Panc1 (cell line): ENCODE measurements around the gene TFCP2L1. TPM values are rescaled to one million over a fixed set of nuclear protein-coding genes. Genes with fewer than 3 reads are reported as not detected.
A peak's percentile ranks its signal among the peaks of the same experiment; 100 is the strongest.

Experiments
- ATAC-seq: fragments of 200-7000 bp; cut with Tn5 transposase; 2 replicates; pipeline ENCODE4 v1.9.1; 2020; ENCODE audit warnings: mild to moderate bottlenecking, moderate library complexity
- BruUV-seq: library from RNA; stranded (reverse); fragments of 400-500 nt; replicated peaks from 2 replicates; lab custom pipeline; 2021; lab: Mats Ljungman, UMichigan
- CTCF ChIA-PET: fragments of 300-600 bp; sonication (Branson Sonifier 250); formaldehyde crosslinking; loops from one replicate; lab custom pipeline; 2022; ENCODE audit warnings: antibody characterized with exemption; lab: Charles Lee
- POLR2A ChIA-PET: fragments of 300-600 bp; sonication (Branson Sonifier 250); formaldehyde crosslinking; loops from one replicate; lab custom pipeline; 2022; ENCODE audit warnings: antibody characterized with exemption; lab: Charles Lee
- DNase-seq: peaks from one replicate; pipeline ENCODE4 v3.0.0-alpha.2; 2010; ENCODE audit warnings: low read depth, low spot score
- H3K27ac ChIP-seq: 2 replicates; pipeline ENCODE4 v1.5.1; 2011; ENCODE audit warnings: mild to moderate bottlenecking, low read length, inconsistent platforms
- H3K27me3 ChIP-seq: fragments of 200-500 bp; sonication (Bioruptor generic); 2 replicates; pipeline ENCODE4 v1.6.0; 2014; ENCODE audit warnings: low read length, inconsistent platforms; ENCODE audit not compliant: control insufficient read depth, insufficient read depth
- H3K36me3 ChIP-seq: fragments of 200-500 bp; sonication (Bioruptor generic); 2 replicates; pipeline ENCODE4 v1.5.1; 2014; ENCODE audit warnings: inconsistent platforms, mild to moderate bottlenecking, low read length, moderate library complexity; ENCODE audit not compliant: control insufficient read depth, insufficient read depth
- H3K4me1 ChIP-seq: 2 replicates; pipeline ENCODE4 v1.5.1; 2011; ENCODE audit warnings: inconsistent platforms, mild to moderate bottlenecking, low read length, moderate library complexity; ENCODE audit not compliant: control insufficient read depth, insufficient read depth
- H3K4me3 ChIP-seq, 2 experiments: 2 replicates each; pipeline ENCODE4 v1.5.1; 2011 to 2012; ENCODE audit warnings: low read depth in 2 of 2, low read length in 2 of 2, mild to moderate bottlenecking in 2 of 2, inconsistent platforms in 1 of 2, moderate library complexity in 1 of 2
- H3K9me3 ChIP-seq: fragments of 200-500 bp; sonication (Bioruptor generic); 2 replicates; pipeline ENCODE4 v1.5.1; 2014; ENCODE audit warnings: low read depth, mild to moderate bottlenecking, inconsistent platforms, low read length, moderate library complexity; ENCODE audit not compliant: control insufficient read depth, insufficient read depth
- CTCF ChIP-seq: fragments of 450-650 bp; IDR thresholded peaks from 2 replicates; pipeline ENCODE4 v1.5.1; 2017; ENCODE audit warnings: mild to moderate bottlenecking
- POLR2AphosphoS5 ChIP-seq: IDR thresholded peaks from 2 replicates; pipeline ENCODE4 v1.6.1; 2012; ENCODE audit warnings: mild to moderate bottlenecking, low read depth, low read length, moderate library complexity
- REST ChIP-seq, 2 experiments: IDR thresholded peaks; 2 replicates each; pipeline ENCODE4 v1.6.1; 2011 to 2012; ENCODE audit warnings: low read depth in 2 of 2, control low read depth in 1 of 2, low read length in 1 of 2, mild to moderate bottlenecking in 1 of 2, moderate library complexity in 1 of 2; ENCODE audit not compliant: insufficient read depth in 1 of 2
- SIN3A ChIP-seq: IDR thresholded peaks from 2 replicates; pipeline ENCODE4 v1.6.1; 2012; ENCODE audit warnings: low read depth, mild to moderate bottlenecking, low read length, moderate library complexity, borderline replicate concordance; ENCODE audit not compliant: insufficient read depth
- TCF7L2 ChIP-seq: IDR thresholded peaks from 2 replicates; pipeline ENCODE4 v1.6.1; 2011; ENCODE audit warnings: mild to moderate bottlenecking, low read depth, low read length, inconsistent platforms
- in situ Hi-C: cut with HindIII; loops from 2 replicates; pipeline ENCODE4 v1.10.0; 2016; ENCODE audit warnings: low sequenced_read_pairs, low pct_unique_long_range_greater_than_20kb
- intact Hi-C: fragments of 100-400 bp; cut with micrococcal nuclease; formaldehyde crosslinking; loops from one replicate; pipeline ENCODE4 v1.10.0; 2022; ENCODE audit not compliant: unreplicated experiment
- total RNA-seq: library from RNA; stranded (reverse); gene quantifications from one replicate; pipeline ENCODE4 v1.2.1, GENCODE V29; 2021; ENCODE audit not compliant: unreplicated experiment

Gene TFCP2L1
- total RNA-seq, 1 experiment from 2014 or later: 4.9 TPM

- Histone ChIP-seq H3K4me1 (0 out of 2 replicates have a peak, but pooled peaks cover 3% of the 10 kb centered on the region), H3K27ac (no peak overlapping the region), H3K36me3 (no peaks in the 10 kb centered on the region), H3K4me3 (peak overlapping the region; percentile 49 to 52), H3K27me3 (peaks cover 7% of the 10 kb centered on the region), H3K9me3 (no peaks in the 10 kb centered on the region)
- TF ChIP-seq POLR2AphosphoS5 (no peak), SIN3A (no peak), CTCF (no peak), TCF7L2 (no peak), REST (IDR thresholded peaks at IDR 0.05; ENCODE audit: insufficient read depth in 1 of 2, low read depth in 2 of 2, low read length in 1 of 2) (no peak)
- ChIA-PET CTCF (no interaction called here), POLR2A (no interaction called here)
- in situ Hi-C loops: no loop called here
- DNase-seq: no peak
- no TSS peak for BruUV-seq
- no peak; the same call in 1 of the 2 replicates for ATAC-seq
- intact Hi-C loops: no loop called here
Measured at GRCh38 chr2:121283670-121284462, 1.1 kb downstream of the TFCP2L1 start.

GRCh38 chr2:121282800-121283385, 2.1 kb downstream of the TFCP2L1 start:
- DNase-seq: no peak
- H3K4me3 ChIP-seq: no peak overlapping the region; a peak in 1 of 4 replicates
- POLR2A ChIA-PET: no interaction called here

More at GRCh38 chr2:121282800-121283385, 2.1 kb downstream of the TFCP2L1 start:
- ATAC-seq: no peak
- Histone ChIP-seq H3K4me1 (0 out of 2 replicates have a peak, but pooled peaks cover 3% of the 10 kb centered on the region), H3K9me3 (no peaks in the 10 kb centered on the region), H3K27me3 (peaks cover 7% of the 10 kb centered on the region), H3K27ac (no peak overlapping the region), H3K36me3 (no peaks in the 10 kb centered on the region)
- TF ChIP-seq POLR2AphosphoS5: no peak
- TF ChIP-seq CTCF: no peak
- no peak for TF ChIP-seq REST (IDR thresholded peaks at IDR 0.05; ENCODE audit: insufficient read depth in 1 of 2, low read depth in 2 of 2, low read length in 1 of 2)
- no peak for TF ChIP-seq SIN3A
- TF ChIP-seq TCF7L2: no peak
- in situ Hi-C loops (no loop called here), intact Hi-C loops (no loop called here)
- CTCF ChIA-PET: no interaction called here
- TSS peak; percentile 73 for BruUV-seq
